HG03460 (cell line): ENCODE results near the gene FTSJ1.
A peak's percentile ranks its signal among the peaks of the same experiment; 100 is the strongest.
"Not testable (repeated sequence)": the region's sequence is repeated elsewhere in the genome, so short reads cannot be mapped to it uniquely, and the experiment has no call there.

Source experiments
- ATAC-seq: cut with Tn5 transposase; IDR thresholded peaks from one replicate; pipeline ENCODE4 v1.9.1; 2021; ENCODE audit not compliant: unreplicated experiment

The FTSJ1 gene, protein sequence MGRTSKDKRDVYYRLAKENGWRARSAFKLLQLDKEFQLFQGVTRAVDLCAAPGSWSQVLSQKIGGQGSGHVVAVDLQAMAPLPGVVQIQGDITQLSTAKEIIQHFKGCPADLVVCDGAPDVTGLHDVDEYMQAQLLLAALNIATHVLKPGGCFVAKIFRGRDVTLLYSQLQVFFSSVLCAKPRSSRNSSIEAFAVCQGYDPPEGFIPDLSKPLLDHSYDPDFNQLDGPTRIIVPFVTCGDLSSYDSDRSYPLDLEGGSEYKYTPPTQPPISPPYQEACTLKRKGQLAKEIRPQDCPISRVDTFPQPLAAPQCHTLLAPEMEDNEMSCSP

DNA sequence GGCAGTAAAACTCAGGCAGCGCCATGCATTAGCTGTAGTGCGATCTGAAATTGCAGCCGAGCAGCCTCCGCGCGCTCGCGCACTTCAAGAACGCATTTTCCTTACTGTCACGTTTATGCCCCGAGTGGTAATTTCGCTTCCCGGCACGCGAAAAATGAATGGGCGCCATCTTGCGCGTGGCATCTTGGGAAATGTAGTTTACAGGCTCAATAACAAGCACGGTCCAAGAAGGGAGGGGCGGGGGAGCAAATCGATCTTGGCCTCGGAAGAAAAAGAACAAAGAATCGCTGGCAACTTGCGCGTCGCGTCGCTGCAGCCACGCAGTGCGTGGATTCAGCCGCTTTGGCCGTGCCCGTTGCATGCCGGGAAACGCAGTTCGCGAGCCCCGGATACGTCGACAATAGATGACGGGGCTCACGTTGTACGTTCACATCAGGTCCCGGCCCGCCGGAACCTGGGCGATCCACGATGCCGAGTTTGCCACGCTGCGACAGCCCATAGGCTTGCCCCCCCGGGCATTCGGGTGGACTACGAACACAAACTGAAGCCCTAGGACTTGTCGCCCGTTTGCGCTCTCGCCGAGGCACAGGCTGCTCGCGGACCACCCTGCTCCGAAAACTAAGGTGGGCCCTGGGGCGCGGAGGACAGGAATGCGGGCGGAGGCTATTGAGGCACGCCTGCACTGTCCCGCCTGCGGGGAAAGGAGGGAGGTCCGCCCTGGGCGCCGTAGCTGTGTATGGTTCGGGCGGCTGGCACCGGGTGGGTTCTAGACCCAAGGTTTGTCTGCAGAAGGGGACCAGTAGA lies at the start of gene FTSJ1:
FTSJ1 (plus strand) TSS at position 426 of the 804 bp plus-strand sequence. CDS start 1,849 bp downstream, outside the sequence.
- ATAC-seq: peak; percentile 88

DNA sequence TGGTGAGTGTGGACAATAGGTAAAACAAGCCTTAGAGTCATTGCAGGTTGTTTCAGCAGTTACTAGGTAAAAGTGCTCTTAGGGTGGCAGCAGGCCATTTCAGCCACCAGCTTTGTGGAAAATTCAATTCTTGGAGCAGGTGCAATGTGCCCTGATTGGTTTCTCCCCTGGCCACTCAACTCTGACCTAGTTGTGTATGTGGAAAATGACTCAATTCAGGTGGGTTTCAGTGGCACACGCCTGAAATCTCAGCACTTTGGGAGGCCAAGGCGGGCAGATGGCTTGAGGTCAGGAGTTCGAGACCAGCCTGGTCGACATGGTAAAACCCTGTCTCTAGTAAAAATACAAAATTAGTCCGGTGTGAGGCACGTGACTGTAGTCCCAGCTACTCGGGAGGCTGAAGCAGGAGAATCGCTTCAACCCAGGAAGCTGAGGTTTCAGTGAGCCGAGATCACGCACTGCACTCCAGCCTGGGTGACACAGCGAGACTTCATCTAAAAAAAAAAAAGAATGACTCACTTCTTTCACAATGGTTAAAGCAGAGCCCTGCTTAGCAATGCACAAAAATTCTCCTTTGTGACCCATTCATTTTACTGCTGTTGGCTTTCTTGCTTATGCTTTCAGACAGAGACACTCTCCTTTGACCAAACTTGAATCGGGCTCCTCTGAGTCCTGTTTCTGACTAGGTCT lies 48.8 kb upstream of the FTSJ1 start:
- not testable (repeated sequence) for ATAC-seq

DNA sequence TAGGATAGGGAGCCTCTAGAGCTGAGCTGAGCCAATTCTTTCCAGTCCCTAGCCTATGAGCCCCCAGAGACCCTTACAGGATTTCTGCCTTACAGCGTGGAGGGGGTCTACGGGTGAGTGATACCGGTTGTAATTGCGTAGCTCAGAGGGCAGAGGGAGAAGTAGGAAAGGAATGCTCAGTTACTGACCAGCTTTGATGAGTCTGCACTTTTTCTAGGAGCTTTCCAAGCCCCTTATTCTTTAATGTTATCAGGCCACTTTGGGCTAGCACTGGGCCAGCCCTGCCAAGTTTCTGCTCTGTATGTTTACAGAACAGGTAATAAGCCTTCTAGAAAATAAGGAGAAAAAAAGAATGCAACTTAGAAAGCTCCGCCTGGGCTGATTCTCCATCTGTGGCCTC lies 46.4 kb upstream of the FTSJ1 start:
- not testable (repeated sequence) for ATAC-seq

DNA sequence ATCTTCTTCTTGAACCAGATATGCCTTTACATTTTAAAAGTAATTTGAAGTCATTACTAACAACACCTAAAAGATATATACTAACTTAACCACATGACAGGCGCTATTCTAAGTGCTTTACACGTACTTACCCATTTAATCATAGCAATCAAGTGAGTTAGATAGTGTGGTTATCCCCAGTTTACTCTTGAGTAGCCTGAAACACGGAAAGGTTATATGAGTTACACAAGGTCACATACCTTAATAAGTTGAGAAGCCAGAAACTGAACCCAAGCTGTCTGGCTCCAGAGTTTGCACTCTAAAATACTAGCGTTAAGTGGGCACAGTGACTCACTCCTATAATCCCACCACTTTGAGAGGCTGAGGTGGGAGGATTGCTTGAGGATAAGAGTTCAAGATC lies 45.8 kb upstream of the FTSJ1 start:
- not testable (repeated sequence) for ATAC-seq

DNA sequence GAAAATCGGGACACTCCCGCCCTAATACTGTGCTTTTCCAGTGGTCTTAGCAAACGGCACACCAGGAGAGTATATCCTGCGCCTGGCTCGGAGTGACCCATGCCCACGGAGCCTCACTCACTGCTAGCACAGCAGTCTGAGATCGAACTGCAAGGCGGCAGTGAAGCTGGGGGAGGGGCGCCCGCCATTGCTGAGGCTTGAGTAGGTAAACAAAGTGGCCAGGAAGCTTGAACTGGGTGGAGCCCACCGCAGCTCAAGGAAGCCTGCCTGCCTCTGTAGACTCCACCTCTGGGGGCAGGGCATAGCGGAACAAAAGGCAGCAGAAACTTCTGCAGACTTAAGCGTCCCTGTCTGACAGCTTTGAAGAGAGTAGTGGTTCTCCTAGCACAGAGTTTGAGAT lies 42.3 kb upstream of the FTSJ1 start:
- ATAC-seq: not testable (repeated sequence)

DNA sequence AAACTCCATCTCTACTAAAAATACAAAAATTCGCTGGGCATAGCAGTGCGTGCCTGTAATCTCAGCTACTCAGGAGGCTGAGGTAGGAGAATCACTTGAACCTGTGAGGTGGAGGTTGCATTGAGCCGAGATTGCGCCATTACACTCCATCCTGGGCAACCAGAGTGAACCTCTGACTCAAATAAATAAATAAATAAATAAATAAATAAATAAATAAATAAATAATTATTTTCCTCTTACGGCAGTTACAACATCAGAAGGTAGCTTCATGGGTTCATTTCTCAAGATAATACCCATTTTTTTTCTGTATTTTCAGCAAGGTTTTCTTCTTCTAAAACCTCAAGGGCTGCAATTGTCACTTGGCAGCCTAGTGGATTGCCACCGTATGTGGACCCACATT lies 28.8 kb upstream of the FTSJ1 start:
- not testable (repeated sequence) for ATAC-seq

DNA sequence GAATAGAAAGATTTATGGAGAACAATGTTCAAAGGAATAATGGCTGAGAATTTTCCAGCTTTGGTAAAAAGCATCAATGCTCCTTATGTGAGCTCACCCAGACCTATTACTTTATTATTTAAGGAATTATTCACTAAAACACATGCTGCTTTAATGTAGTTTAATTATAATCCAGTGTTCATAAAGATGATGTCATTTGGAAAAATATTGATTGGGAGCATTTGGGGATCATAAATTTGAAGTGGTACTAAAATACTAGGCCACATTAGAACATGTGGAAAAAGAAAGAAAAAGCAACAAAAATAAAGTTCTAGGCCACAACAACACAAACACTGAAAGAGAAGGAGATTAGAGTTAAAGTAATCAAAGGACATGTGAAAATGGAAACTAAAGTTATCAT lies 25.9 kb upstream of the FTSJ1 start:
- ATAC-seq: no peak

DNA sequence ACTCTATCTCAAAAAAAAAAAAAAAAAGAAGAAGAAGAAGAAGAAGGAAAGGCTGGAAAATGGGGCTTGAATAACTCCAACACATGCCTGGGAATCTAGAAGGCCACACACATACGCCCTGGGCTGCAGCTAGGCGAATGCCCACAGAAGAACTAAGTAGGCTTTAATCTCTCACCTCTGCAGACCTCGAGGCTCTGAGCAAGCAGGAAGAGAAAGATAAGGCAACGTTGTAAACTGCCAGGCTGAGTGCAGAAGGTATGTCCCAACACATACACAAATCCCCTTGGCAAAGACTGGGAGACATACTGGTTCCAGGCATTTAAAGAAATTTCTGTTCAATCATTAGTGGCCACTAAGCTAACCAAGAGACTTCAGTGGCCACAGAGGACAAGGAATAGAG lies 24.3 kb upstream of the FTSJ1 start:
- no peak for ATAC-seq

DNA sequence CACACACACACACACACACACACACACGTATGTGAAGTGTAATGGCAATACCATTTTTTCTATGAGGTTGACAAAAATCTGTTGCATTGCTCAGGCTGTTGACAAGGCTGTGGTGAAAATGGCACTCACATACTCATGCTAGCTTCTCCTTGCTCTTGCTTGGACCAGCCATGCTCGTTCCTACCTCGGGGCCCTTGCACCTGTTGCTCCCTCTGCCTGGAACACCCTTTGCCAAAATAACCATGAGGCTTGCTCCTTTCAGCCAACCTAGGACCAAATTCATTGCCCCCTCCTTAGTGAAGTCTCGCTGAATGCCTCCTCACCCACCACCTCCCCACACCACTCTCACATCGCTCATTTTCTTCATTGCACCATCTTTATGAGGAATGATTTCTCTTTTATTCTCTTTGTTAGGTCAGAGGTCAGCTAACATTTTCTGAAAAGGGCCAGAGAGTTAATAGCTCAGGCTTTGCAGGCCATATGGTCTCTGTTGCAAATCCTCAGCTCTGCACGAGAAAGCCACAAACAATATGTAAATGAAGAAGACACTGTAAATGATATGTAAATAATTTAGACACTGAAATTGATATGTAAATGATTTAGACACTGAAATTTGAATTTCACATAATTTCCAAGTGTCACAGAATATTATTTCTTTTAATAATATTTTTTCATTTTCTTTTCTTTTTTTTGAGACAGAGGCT lies 19.2 kb upstream of the FTSJ1 start:
- no peak for ATAC-seq

DNA sequence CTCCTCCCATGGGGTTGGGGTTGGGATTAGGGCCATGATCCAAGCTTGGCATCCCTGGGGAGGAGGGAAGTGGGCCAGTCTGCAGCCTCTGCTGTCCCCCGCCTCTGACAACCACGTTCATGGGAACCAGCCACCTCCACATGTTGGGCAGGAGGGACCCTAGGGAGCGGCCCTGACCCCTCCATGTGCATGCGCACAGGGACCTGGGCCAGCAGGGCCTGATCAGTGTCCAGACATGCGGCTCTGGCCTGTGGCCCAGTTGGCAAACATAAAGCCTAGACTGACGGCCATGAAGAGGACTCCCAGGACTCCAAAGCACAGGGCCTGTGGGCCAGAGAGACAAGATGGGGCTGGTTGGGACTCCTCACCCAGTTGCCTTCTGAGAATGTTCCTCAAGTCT lies 17.3 kb upstream of the FTSJ1 start:
- no peak for ATAC-seq

DNA sequence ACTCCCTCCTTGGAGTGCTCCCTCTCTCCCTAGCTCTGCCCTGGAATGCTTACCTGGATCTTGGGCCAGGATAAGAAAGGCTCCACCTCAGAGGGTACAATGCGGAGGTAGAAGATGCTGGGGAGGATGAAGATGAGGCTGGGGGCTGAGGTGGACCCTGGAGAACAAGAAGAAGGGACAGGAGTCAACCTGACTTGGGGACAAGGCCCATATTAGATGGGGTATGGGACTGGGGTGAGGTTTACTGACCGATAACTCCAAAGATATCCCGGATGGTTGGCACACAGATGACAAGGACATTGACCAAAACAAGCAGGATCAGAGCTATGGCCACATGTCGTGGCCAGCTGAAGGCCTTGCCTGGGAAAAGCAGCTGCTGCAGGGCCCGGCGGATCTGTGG lies 16.5 kb upstream of the FTSJ1 start:
- ATAC-seq: no peak

DNA sequence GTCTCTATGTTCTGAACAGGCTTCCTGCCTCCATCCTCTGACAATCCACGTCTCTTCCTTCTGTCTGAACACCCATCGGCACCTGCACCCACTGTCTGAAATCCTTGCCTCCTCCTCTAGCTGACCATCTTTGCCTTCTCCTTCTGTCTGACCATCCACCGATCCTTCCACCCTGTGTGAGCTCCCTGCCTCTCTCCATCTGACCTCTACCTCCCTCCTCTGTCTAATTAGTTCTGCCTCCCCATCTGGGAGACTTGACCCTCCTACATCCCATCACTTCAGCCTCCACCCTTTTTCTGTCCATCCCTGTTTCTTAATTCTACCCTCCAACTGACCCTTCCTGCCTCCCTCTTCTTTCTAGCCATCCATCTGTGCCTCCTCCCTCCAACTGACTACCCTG lies 16.0 kb upstream of the FTSJ1 start:
- no peak for ATAC-seq

DNA sequence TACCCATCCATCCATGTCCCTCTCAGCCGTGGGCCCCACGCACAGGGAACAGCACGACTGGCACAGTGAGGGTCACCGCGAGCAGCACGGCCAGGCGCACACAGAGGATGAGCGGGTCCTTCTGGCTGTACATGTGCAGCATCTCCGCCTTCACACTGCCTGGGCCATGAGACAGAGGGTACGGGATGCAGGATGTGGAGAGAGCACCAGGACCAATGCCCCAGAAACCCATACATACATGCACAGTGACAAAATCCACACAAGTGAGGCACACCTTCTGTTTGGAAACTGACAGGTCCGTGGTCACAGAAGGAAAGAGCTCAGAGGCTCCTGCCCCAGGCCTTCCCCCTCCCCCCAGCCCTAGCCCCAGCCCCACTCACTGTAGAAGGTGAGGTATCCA lies 15.4 kb upstream of the FTSJ1 start:
- no peak for ATAC-seq

DNA sequence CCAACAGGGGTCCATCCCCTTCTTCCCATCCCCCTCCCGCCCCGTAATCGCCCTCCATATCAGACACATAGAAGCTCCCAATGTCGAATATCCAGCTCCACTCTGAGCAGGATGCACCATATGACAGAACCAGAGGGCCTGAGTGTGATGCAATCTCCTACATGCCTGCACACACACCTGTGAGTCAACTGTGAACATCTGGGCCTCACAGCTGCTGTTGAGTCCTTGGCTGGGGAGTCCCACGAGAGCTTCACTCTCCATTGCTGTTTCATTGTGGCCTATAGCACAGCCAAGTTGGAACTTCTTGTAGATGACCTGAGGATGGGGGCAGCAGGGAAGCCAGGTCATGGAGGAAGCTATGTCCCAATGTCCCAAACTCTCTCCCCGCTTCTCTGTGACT lies 14.2 kb upstream of the FTSJ1 start:
- no peak for ATAC-seq

DNA sequence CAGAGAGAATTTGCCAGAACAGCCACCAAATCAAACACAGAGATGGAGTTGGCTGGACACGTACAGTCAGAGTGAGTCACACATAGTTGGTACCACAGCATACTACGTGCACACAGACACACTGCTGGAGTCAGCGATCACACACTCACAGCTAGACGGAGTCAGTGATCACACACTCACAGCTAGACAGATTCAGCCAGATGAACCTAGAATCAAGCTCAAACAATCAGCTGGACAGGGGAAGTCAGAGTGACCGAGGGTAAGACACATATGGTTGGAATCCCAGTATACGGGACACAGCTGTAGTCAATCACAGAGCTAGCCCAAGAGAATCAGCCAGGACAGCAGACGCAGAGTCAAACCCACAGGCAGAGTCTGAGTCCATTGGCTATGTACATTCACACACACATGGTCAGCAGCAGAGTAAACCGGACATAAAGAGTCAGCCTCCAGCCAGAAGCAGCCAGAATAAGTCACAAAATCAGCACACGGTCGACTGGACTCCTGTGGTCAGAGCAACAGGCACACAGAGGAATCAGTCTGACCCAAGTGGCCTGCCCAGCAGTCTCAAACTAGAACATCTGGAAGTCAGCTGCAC lies 10.6 kb upstream of the FTSJ1 start:
- ATAC-seq: no peak

DNA sequence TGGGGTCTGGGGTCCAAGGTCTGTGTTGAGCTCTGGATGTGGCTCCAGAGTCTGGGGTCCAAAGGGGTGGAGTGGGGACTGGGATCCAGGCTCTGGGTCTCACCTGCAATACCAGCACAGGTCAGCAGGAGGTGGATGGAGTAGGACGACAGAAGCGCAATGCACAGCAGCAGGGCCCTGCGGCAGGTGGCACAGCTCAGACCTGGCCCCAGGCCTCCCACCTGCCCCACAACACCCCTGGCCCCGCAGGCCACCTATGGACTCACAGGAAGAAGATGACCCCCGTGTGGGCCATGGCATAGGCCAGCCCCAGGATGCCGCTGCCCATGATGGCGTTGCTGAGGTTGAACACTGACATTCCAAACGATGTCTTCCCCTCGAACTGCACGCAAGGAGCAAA lies 9.3 kb upstream of the FTSJ1 start:
- no peak for ATAC-seq

DNA sequence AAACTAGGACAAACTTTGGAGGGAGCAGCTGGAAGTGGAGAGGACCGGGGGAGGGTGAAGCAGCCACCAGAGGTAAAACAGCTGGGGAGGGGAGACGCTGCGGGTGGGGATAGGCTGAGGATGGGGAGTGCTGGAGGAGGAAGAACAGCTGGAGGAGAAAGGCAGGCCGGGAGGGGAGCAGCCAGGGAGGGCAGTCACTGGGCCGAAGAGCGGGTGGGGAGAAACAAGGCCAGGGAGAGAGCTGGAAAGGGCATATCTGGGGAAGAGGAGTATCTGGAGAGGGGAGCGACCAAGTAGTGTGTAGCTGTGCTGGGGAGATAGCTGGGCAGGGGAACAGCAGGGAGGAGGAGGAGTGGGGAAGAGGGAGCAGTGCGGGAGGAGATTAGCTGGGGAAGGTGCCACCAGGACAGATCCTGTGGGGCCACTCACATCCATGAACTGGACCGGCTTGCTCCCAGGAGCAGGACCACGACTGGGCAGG lies 8.7 kb upstream of the FTSJ1 start:
- no peak for ATAC-seq

DNA sequence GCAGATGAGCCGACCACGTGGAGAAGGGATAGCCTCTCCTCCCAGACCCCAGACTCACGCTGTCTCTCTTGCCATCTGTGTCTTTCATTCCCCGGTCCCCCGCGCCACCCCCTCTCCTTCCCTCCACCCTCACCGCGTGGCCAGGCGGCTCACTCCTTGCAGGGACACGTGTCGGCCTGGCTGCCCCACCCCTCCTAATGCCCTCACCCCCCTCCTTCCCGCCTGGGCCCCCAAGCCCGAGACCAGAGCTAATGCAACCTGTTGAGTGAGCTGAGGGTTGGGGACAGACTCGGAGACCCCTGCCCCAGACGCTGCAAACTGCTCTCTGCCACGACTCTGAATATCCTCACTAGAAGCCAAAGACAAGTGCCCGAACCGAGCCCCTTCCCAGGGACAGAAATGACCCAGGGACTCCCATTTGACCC lies 7.7 kb upstream of the FTSJ1 start:
- peak; percentile 56 for ATAC-seq

DNA sequence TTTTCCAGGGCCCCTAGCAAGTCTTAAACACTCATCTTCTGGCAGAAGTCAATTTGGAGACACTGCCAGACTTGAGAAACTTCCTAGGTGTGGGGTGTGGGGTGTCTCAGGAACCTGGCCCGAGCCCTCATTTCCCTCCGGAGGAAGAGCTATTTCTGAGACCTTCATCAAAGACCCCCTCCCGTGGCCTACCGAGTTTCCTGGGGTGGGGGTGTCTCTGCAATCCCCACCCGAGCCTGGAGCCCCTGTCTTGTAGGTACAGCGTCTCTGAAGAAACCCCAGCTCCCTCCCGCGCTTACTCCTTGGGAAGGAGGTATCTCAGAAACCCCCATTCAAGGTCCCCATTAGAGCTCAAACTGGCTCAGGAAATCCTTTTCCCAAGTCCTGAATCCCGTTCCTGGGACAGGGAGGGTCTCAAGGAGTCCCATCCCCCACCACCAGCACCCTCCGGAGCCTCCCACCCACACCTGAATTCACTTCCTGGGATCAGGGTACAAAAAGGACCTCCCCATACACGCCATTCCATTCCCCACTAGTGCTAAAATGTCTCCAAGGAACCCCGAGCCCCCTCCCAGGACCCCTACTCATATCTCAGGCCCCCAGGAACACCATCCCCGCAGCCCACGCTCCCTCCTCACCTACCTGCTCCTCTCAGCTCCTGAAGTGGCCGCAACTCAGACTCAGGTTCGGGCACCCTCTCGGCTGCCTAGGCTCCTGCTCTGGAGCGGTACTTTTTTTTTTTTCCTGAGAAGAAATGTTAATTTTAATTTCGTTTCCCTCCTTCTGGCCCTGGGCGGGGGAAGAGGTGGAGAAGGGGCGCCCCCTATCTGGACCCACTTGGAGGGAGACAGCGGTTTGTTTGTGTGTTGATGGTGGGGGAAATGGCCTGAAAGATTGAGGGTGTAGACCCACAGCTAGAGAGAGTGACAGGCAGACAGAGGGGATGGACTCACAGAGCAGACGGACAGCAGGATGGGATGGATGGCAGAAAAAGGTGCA lies 7.0 kb upstream of the FTSJ1 start:
- peak; percentile 60 for ATAC-seq
